GM12878 (cell line): ENCODE measurements around the gene LSM5. TPM values are rescaled to one million over a fixed set of nuclear protein-coding genes. Genes with fewer than 3 reads are reported as not detected.

ENCODE experiments used
- ATAC-seq: fragments of 200-7000 bp; cut with Tn5 transposase; 3 replicates; pipeline ENCODE4 v1.9.1; 2020; ENCODE audit warnings: mild to moderate bottlenecking, moderate library complexity
- BruUV-seq: library from RNA; stranded (reverse); fragments of 400-500 nt; replicated peaks from 2 replicates; lab custom pipeline; 2021; lab: Mats Ljungman, UMichigan
- CTCF ChIA-PET: fragments of 300-600 bp; sonication (Branson Sonifier 250); formaldehyde crosslinking; extraction: SDS; loops from one replicate; lab custom pipeline; 2021; ENCODE audit warnings: inconsistent platforms; lab: Yijun Ruan, JAX
- POLR2A ChIA-PET: fragments of 350-600 bp; formaldehyde crosslinking; extraction: SDS; loops from one replicate; lab custom pipeline; 2021; ENCODE audit warnings: inconsistent platforms; lab: Charles Lee
- RAD21 ChIA-PET: fragments of 300-600 bp; sonication (Branson Sonifier 250); formaldehyde crosslinking; loops from one replicate; lab custom pipeline; 2023; ENCODE audit warnings: antibody characterized with exemption; ENCODE audit not compliant: unreplicated experiment; lab: Charles Lee
- SMC1A ChIA-PET: fragments of 300-600 bp; sonication (Branson Sonifier 250); formaldehyde crosslinking; loops from one replicate; lab custom pipeline; 2023; ENCODE audit not compliant: unreplicated experiment, uncharacterized antibody; lab: Charles Lee
- DNase-seq: peaks from one replicate; pipeline ENCODE4 v3.0.0-alpha.2; 2011; ENCODE audit warnings: low read depth, low spot score
- FAIRE-seq: peaks from 3 replicates; lab custom pipeline; 2011; peaks lifted over from hg19 to GRCh38; lab: Jason Lieb, UNC
- H2AFZ ChIP-seq: 2 replicates; pipeline ENCODE4 v1.6.0; 2011; ENCODE audit warnings: low read depth, low read length, control low read depth; ENCODE audit not compliant: control insufficient read depth
- H3K27ac ChIP-seq: 2 replicates; pipeline ENCODE4 v1.5.1; 2011; ENCODE audit warnings: control low read depth; ENCODE audit not compliant: control insufficient read depth, insufficient read depth
- H3K27me3 ChIP-seq, 2 experiments: replicated peaks in 1 of 2; 2 replicates each; pipeline versions ENCODE4 v1.6.0 to v1.6.1; 2011; ENCODE audit warnings: low read length in 1 of 2; ENCODE audit not compliant: control insufficient read depth in 2 of 2, insufficient read depth in 2 of 2
- H3K36me3 ChIP-seq, 2 experiments: 2 replicates each; pipeline ENCODE4 v1.5.1; 2011; ENCODE audit warnings: low read length in 1 of 2; ENCODE audit not compliant: control insufficient read depth in 2 of 2, insufficient read depth in 2 of 2
- H3K4me1 ChIP-seq: 2 replicates; pipeline ENCODE4 v1.6.1; 2011; ENCODE audit warnings: mild to moderate bottlenecking, low read length, moderate library complexity, mixed read lengths; ENCODE audit not compliant: control insufficient read depth, insufficient read depth
- H3K4me2 ChIP-seq: 2 replicates; pipeline ENCODE4 v1.6.0; 2011; ENCODE audit warnings: control low read depth; ENCODE audit not compliant: control insufficient read depth, insufficient read depth
- H3K4me3 ChIP-seq: fragments of 200-600 bp; sonication (generic); 2 replicates; pipeline ENCODE4 v1.5.1; 2016
- H3K79me2 ChIP-seq: 2 replicates; pipeline ENCODE4 v1.6.0; 2011; ENCODE audit warnings: low read length; ENCODE audit not compliant: control insufficient read depth, insufficient read depth
- H3K9ac ChIP-seq: 2 replicates; pipeline ENCODE4 v1.8.0; 2011; ENCODE audit warnings: low read length, control low read depth, mixed read lengths; ENCODE audit not compliant: control insufficient read depth, insufficient read depth
- H3K9me3 ChIP-seq: replicated peaks from 3 replicates; pipeline ENCODE4 v1.5.1; 2011; ENCODE audit warnings: mild to moderate bottlenecking, low read length; ENCODE audit not compliant: control insufficient read depth, insufficient read depth
- H4K20me1 ChIP-seq: 2 replicates; pipeline ENCODE4 v1.6.0; 2011; ENCODE audit not compliant: control insufficient read depth, insufficient read depth
- CHD4 ChIP-seq: fragments of 200-600 bp; sonication (generic); IDR thresholded peaks from 2 replicates; pipeline ENCODE4 v1.6.1; 2016; ENCODE audit warnings: mild to moderate bottlenecking
- LARP7 ChIP-seq: fragments of 450-650 bp; IDR thresholded peaks from 2 replicates; pipeline ENCODE4 v1.6.1; 2017; ENCODE audit warnings: mild to moderate bottlenecking
- MTA3 ChIP-seq: IDR thresholded peaks from 2 replicates; pipeline ENCODE4 v1.6.1; 2012; ENCODE audit warnings: low read length, inconsistent platforms, borderline replicate concordance
- POU2F2 ChIP-seq: IDR thresholded peaks from 3 replicates; pipeline ENCODE4 v1.6.1; 2011; ENCODE audit warnings: low read depth, mild to moderate bottlenecking, low read length, borderline replicate concordance
- SP1 ChIP-seq: IDR thresholded peaks from one replicate; pipeline ENCODE4 v1.6.1; 2011; ENCODE audit warnings: low read depth, low read length
- STAT3 ChIP-seq: IDR thresholded peaks from 2 replicates; pipeline ENCODE4 v1.6.1; 2011; ENCODE audit warnings: low read depth, low read length, improper control_type of control experiment
- TCF12 ChIP-seq: IDR thresholded peaks from 2 replicates; pipeline ENCODE4 v1.6.1; 2011; ENCODE audit warnings: low read depth, mild to moderate bottlenecking, low read length
- USF1 ChIP-seq: IDR thresholded peaks from 2 replicates; pipeline ENCODE4 v1.6.1; 2011; ENCODE audit warnings: borderline replicate concordance, low read depth, mild to moderate bottlenecking, moderate library complexity, mixed read lengths, low read length; ENCODE audit not compliant: insufficient read depth; ENCODE audit errors: extremely low read length
- ZSCAN29 ChIP-seq: fragments of 450-650 bp; IDR thresholded peaks from 2 replicates; pipeline ENCODE4 v1.6.1; 2017; ENCODE audit warnings: mild to moderate bottlenecking, moderate library complexity
- WGBS: methylation state at CpG from one replicate; pipeline ENCODE4 v1.1.6; 2016; ENCODE audit warnings: low lambda C conversion rate; ENCODE audit not compliant: insufficient replicate concordance, insufficient coverage; ENCODE audit errors: missing lambda C conversion rate; 5-methylcytosine and 5-hydroxymethylcytosine counted together
- in situ Hi-C: fragments of 300-500 bp; cut with MboI; formaldehyde crosslinking; loops from 9 replicates; pipeline ENCODE4 v1.14.3; 2018; ENCODE audit warnings: mixed read lengths
- intact Hi-C: fragments of 100-400 bp; cut with micrococcal nuclease; formaldehyde crosslinking; loops from one replicate; pipeline ENCODE4 v1.14.2; 2022; ENCODE audit not compliant: unreplicated experiment
- polyA plus RNA-seq, 11 experiments: library from polyadenylated mRNA; depleted of rRNA in 4 of 11; unstranded in 6 of 11; stranded (reverse) in 5 of 11; fragments of >200 nt; fragmentation: Nextera tagmentation in 4 of 11; fragmentation: Illumina TruSeq in 1 of 11; extraction: Ambion mirVana in 4 of 11; extraction: Trizol in 1 of 11; gene quantifications; 1 replicate in 1 of 11; 2 replicates in 10 of 11; pipeline versions ENCODE4 v1.2.1 to v1.2.3, GENCODE V29; 2011 to 2016; ENCODE audit warnings: inconsistent platforms in 2 of 11, missing spikeins in 2 of 11, low read depth in 1 of 11
- total RNA-seq, 4 experiments: library from RNA; depleted of rRNA in 3 of 4; stranded (reverse); fragments of >200 nt in 3 of 4; fragmentation: Illumina TruSeq in 1 of 4; extraction: Trizol in 1 of 4; gene quantifications; 2 replicates each; pipeline versions ENCODE4 v1.2.1 to v1.2.3, GENCODE V29; 2013 to 2021

Gene LSM5
- total and polyA plus RNA-seq, 10 of the 15 experiments (the other 5 are each of a cell fraction or from before 2014, with no cell fraction given) = 29.4 to 538 (median 145) TPM

DNA sequence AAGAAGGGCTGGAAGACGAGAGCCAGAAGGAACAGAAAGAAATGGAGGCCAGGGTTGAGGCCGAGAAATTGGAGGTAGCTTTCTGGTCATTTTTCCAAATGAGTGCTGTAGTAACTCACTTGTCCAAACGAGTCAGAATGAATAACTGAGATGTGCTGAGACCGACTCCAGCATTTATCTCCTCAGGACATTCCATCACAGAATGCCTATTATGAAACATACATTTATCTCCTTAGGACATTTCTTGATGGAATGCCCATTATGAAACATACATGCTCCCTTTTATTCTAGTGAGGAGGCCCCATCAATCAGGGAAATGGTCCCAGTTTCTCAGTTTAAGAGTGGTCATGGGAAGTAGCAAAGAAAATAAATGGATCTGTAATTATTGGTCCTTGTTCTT lies 21.6 kb upstream of the LSM5 start:
- CTCF ChIA-PET = no interaction called here
- Histone ChIP-seq H2AFZ (no peak overlapping the region), H3K9me3 (peaks cover 2% of the 10 kb centered on the region; the same call in 1 of the 3 replicates), H3K79me2 (peaks cover 43% of the 10 kb centered on the region), H3K4me1 (peaks cover 20% of the 10 kb centered on the region), H3K27ac (no peak overlapping the region), H3K36me3 (peaks cover 0 to 8% of the 10 kb centered on the region in 2 experiments; a peak in 3 of 4 replicates), H3K4me2 (no peak overlapping the region), H4K20me1 (no peaks in the 10 kb centered on the region), H3K4me3 (no peak overlapping the region), H3K27me3 (no peaks in the 10 kb centered on the region), H3K9ac (no peak overlapping the region)
- in situ Hi-C loops (no loop called here), intact Hi-C loops (no loop called here)
- DNase-seq = no peak
- no peak for ATAC-seq
- 97% methylated on average over 4 of the region's 4 CpGs for WGBS
- RAD21 ChIA-PET = no interaction called here
- TF ChIP-seq STAT3 (no peak), SP1 (no peak), LARP7 (no peak), CHD4 (no peak), USF1 (no peak), ZSCAN29 (no peak), POU2F2 (no peak), MTA3 (no peak), TCF12 (no peak)
- SMC1A ChIA-PET = interaction anchor here (1.3 to 1.9 kb wide), 2 partner anchors 10 to 15 kb away, joined by 5 to 7 read pairs; no protein-coding TSS in a partner anchor
- POLR2A ChIA-PET = no interaction called here
- no TSS peak for BruUV-seq
- no peak for FAIRE-seq
